Liver (tissue), 9 donors: Measurements from ENCODE around the gene PTPRN2. TPM values are rescaled to one million over a fixed set of nuclear protein-coding genes. Genes with fewer than 3 reads are reported as not detected.

Source experiments
- DNase-seq: peaks from one replicate; pipeline ENCODE4 v3.0.0-alpha.2; 2017; ENCODE audit warnings: low spot score
- H3K27ac ChIP-seq, 2 donors: one replicate each; pipeline ENCODE4 v1.7.0; 2013; ENCODE audit warnings: inconsistent platforms in 2 of 2, low read length in 2 of 2, control low read depth in 1 of 2, low read depth in 1 of 2, mild to moderate bottlenecking in 1 of 2
- H3K27me3 ChIP-seq, 4 donors: one replicate each; pipeline versions ENCODE4 v1.6.1 to v1.7.0; 2013; ENCODE audit warnings: low read length in 3 of 4, inconsistent platforms in 1 of 4, mild to moderate bottlenecking in 1 of 4, moderate library complexity in 1 of 4; ENCODE audit not compliant: control insufficient read depth in 4 of 4, insufficient read depth in 4 of 4
- H3K36me3 ChIP-seq, 4 donors: one replicate each; pipeline versions ENCODE4 v1.6.1 to v1.7.0; 2013; ENCODE audit warnings: low read length in 3 of 4, mild to moderate bottlenecking in 3 of 4, low read depth in 1 of 4, moderate library complexity in 1 of 4; ENCODE audit not compliant: control insufficient read depth in 4 of 4, insufficient read depth in 3 of 4
- H3K4me1 ChIP-seq, 4 donors: one replicate each; pipeline versions ENCODE4 v1.6.1 to v1.7.0; 2013; ENCODE audit warnings: low read length in 3 of 4, mild to moderate bottlenecking in 3 of 4, moderate library complexity in 1 of 4; ENCODE audit not compliant: control insufficient read depth in 4 of 4, insufficient read depth in 4 of 4
- H3K4me3 ChIP-seq, 3 donors: one replicate each; pipeline versions ENCODE4 v1.6.1 to v1.7.0; 2013; ENCODE audit warnings: low read length in 3 of 3, control low read depth in 1 of 3, low read depth in 1 of 3, mild to moderate bottlenecking in 1 of 3
- H3K9ac ChIP-seq, 2 donors: one replicate each; pipeline ENCODE4 v1.7.0; 2013; ENCODE audit warnings: low read length in 2 of 2, mild to moderate bottlenecking in 2 of 2, moderate library complexity in 2 of 2, control low read depth in 1 of 2, low read depth in 1 of 2
- H3K9me3 ChIP-seq, 4 donors: one replicate each; pipeline versions ENCODE4 v1.6.1 to v1.7.0; 2013; ENCODE audit warnings: low read length in 3 of 4; ENCODE audit not compliant: control insufficient read depth in 4 of 4
- EGR1 ChIP-seq, 2 donors: IDR thresholded peaks; 2 replicates each; pipeline ENCODE4 v1.6.1; 2016 to 2018; ENCODE audit warnings: antibody characterized with exemption in 2 of 2, low read depth in 2 of 2
- FOXA1 ChIP-seq: IDR thresholded peaks from 2 replicates; pipeline ENCODE4 v1.6.1; 2016; ENCODE audit warnings: antibody characterized with exemption
- FOXA2 ChIP-seq: IDR thresholded peaks from 2 replicates; pipeline ENCODE4 v1.6.1; 2016; ENCODE audit warnings: antibody characterized with exemption
- GABPA ChIP-seq, 2 donors: IDR thresholded peaks in 1 of 2; conservative IDR thresholded peaks in 1 of 2; 2 replicates each; pipeline ENCODE4 v1.6.1; 2016; ENCODE audit warnings: antibody characterized with exemption in 2 of 2, mild to moderate bottlenecking in 1 of 2, moderate library complexity in 1 of 2
- HNF4A ChIP-seq, 2 donors: conservative IDR thresholded peaks; 2 replicates each; pipeline ENCODE4 v1.6.1; 2016; ENCODE audit warnings: antibody characterized with exemption in 2 of 2, mild to moderate bottlenecking in 2 of 2
- HNF4G ChIP-seq: IDR thresholded peaks from 2 replicates; pipeline ENCODE4 v1.6.1; 2016; ENCODE audit warnings: antibody characterized with exemption
- JUND ChIP-seq, 2 donors: IDR thresholded peaks; 2 replicates each; pipeline ENCODE4 v1.6.1; 2016; ENCODE audit warnings: antibody characterized with exemption in 2 of 2
- MAX ChIP-seq: IDR thresholded peaks from 2 replicates; pipeline ENCODE4 v1.6.1; 2016; ENCODE audit warnings: antibody characterized with exemption
- NR2F2 ChIP-seq: IDR thresholded peaks from 2 replicates; pipeline ENCODE4 v1.6.1; 2016; ENCODE audit warnings: antibody characterized with exemption
- RXRA ChIP-seq, 2 donors: IDR thresholded peaks; 2 replicates each; pipeline ENCODE4 v1.6.1; 2017 to 2018; ENCODE audit warnings: antibody characterized with exemption in 2 of 2, mild to moderate bottlenecking in 1 of 2
- SP1 ChIP-seq: IDR thresholded peaks from 2 replicates; pipeline ENCODE4 v1.6.1; 2018; ENCODE audit warnings: antibody characterized with exemption, mild to moderate bottlenecking
- TAF1 ChIP-seq: conservative IDR thresholded peaks from 2 replicates; pipeline ENCODE4 v1.6.1; 2016; ENCODE audit warnings: antibody characterized with exemption, mild to moderate bottlenecking
- YY1 ChIP-seq: IDR thresholded peaks from 2 replicates; pipeline ENCODE4 v1.6.1; 2016; ENCODE audit warnings: antibody characterized with exemption, mild to moderate bottlenecking
- ZBTB33 ChIP-seq: IDR thresholded peaks from 2 replicates; pipeline ENCODE4 v1.6.1; 2016; ENCODE audit warnings: antibody characterized with exemption
- WGBS: extraction: QIAGEN DNeasy Blood & Tissue Kit; methylation state at CpG from one replicate; pipeline ENCODE4 v1.1.7; 2013; 5-methylcytosine and 5-hydroxymethylcytosine counted together
- polyA plus RNA-seq, 2 donors: library from polyadenylated mRNA; stranded (reverse) in 1 of 2; unstranded in 1 of 2; fragments of 200-250 nt in 1 of 2; fragments of >200 nt in 1 of 2; fragmentation: Nextera tagmentation in 1 of 2; extraction: Ambion mirVana in 1 of 2; gene quantifications; one replicate each; pipeline versions ENCODE4 v1.2.1 to v1.2.3, GENCODE V29; 2013 to 2015
- total RNA-seq, 2 donors: library from RNA; depleted of rRNA; stranded (reverse); fragments of >200 nt; gene quantifications; one replicate each; pipeline ENCODE4 v1.2.3, GENCODE V29; 2014
- TF ChIP-seq, protein P1 (sequence below): IDR thresholded peaks from 2 replicates; pipeline ENCODE4 v1.6.1; 2016; ENCODE audit warnings: antibody characterized with exemption, mild to moderate bottlenecking
- TF ChIP-seq, protein P2 (sequence below): IDR thresholded peaks from 2 replicates; pipeline ENCODE4 v1.6.1; 2016; ENCODE audit warnings: antibody characterized with exemption
- TF ChIP-seq, protein P3 (sequence below): fragments of 150-350 bp; IDR thresholded peaks from 2 replicates; pipeline ENCODE4 v1.5.1; 2017; ENCODE audit warnings: improper control_type of control experiment, low read depth, low read length; ENCODE audit not compliant: missing input control
- donor health status: healthy.
- donor health status: healthy.
- donor health status: healthy.
- donor health status: healthy.
- donor health status: healthy.

The PTPRN2 gene
- total and polyA plus RNA-seq, 4 donors, result 0.75 to 1.9 (median 1.1) TPM

DNA sequence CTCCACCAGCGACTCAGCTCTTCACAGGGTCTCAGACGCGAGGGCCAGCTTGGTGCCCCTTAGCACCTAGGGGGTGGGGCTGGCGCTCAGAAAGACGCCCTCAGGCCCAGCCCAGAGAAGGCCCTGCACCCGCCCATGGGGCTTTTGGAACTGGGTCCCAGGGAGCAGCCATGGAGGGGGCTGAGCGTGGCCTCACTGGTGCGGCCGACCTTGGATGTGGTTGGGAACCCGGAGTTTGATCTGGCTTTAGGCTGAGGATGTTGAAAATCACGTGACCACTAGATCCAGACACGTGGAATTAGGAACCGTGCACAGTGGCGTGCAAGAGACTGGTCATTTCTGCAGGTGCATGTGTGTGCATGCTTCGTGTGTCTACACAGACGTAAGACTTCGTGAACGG, 1065.4 kb downstream of the PTPRN2 start:
- Histone ChIP-seq H3K9me3 (no peaks in the 10 kb centered on the region), H3K36me3 (no peaks in the 10 kb centered on the region), H3K9ac (no peak overlapping the region), H3K27me3 (no peaks in the 10 kb centered on the region), H3K4me3 (no peak overlapping the region), H3K27ac (no peak overlapping the region), H3K4me1 (no peaks in the 10 kb centered on the region)
- TF ChIP-seq ZBTB33 (no peak), YY1 (no peak), FOXA1 (no peak), HNF4G (no peak)
- TF ChIP-seq, protein P1, sequence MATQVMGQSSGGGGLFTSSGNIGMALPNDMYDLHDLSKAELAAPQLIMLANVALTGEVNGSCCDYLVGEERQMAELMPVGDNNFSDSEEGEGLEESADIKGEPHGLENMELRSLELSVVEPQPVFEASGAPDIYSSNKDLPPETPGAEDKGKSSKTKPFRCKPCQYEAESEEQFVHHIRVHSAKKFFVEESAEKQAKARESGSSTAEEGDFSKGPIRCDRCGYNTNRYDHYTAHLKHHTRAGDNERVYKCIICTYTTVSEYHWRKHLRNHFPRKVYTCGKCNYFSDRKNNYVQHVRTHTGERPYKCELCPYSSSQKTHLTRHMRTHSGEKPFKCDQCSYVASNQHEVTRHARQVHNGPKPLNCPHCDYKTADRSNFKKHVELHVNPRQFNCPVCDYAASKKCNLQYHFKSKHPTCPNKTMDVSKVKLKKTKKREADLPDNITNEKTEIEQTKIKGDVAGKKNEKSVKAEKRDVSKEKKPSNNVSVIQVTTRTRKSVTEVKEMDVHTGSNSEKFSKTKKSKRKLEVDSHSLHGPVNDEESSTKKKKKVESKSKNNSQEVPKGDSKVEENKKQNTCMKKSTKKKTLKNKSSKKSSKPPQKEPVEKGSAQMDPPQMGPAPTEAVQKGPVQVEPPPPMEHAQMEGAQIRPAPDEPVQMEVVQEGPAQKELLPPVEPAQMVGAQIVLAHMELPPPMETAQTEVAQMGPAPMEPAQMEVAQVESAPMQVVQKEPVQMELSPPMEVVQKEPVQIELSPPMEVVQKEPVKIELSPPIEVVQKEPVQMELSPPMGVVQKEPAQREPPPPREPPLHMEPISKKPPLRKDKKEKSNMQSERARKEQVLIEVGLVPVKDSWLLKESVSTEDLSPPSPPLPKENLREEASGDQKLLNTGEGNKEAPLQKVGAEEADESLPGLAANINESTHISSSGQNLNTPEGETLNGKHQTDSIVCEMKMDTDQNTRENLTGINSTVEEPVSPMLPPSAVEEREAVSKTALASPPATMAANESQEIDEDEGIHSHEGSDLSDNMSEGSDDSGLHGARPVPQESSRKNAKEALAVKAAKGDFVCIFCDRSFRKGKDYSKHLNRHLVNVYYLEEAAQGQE, result no peak
- TF ChIP-seq, protein P2, sequence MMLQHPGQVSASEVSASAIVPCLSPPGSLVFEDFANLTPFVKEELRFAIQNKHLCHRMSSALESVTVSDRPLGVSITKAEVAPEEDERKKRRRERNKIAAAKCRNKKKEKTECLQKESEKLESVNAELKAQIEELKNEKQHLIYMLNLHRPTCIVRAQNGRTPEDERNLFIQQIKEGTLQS, result no peak
- WGBS, result 91% methylated on average over 18 of the region's 18 CpGs
- DNase-seq, result no peak

GRCh38 chr7:157521752-157522151, 1065.9 kb downstream of the PTPRN2 start:
- no peak for DNase-seq
- Histone ChIP-seq H3K4me3 (no peak overlapping the region), H3K27ac (no peak overlapping the region), H3K27me3 (no peaks in the 10 kb centered on the region), H3K9me3 (no peaks in the 10 kb centered on the region), H3K9ac (no peak overlapping the region), H3K4me1 (no peaks in the 10 kb centered on the region), H3K36me3 (no peaks in the 10 kb centered on the region)
- TF ChIP-seq JUND (IDR thresholded peaks at IDR 0.05), result no peak
- 92% methylated on average over 18 of the region's 18 CpGs for WGBS

GRCh38 chr7:157521061-157521731, 1066.4 kb downstream of the PTPRN2 start:
- Histone ChIP-seq H3K9me3 (no peaks in the 10 kb centered on the region), H3K27ac (no peak overlapping the region), H3K36me3 (no peaks in the 10 kb centered on the region), H3K4me1 (no peaks in the 10 kb centered on the region), H3K27me3 (no peaks in the 10 kb centered on the region), H3K4me3 (no peak overlapping the region), H3K9ac (no peak overlapping the region)
- WGBS, result 95% methylated on average over 28 of the region's 28 CpGs
- DNase-seq, result no peak
- TF ChIP-seq MAX, result no peak
- TF ChIP-seq SP1, result no peak
- no peak for TF ChIP-seq JUND (IDR thresholded peaks at IDR 0.05)
- no peak for TF ChIP-seq NR2F2
- no peak for TF ChIP-seq HNF4A (conservative IDR thresholded peaks at IDR 0.05)
- no peak for TF ChIP-seq FOXA2
- no peak for TF ChIP-seq GABPA (IDR thresholded peaks at IDR 0.05 in 1 of 2, conservative IDR thresholded peaks at IDR 0.05 in 1 of 2)
- TF ChIP-seq EGR1 (IDR thresholded peaks at IDR 0.05; ENCODE audit: low read depth in 2 of 2), result no peak
- TF ChIP-seq RXRA (IDR thresholded peaks at IDR 0.05), result no peak
- no peak for TF ChIP-seq ZBTB33
- no peak for TF ChIP-seq YY1
- TF ChIP-seq, protein P2, result no peak
- no peak for TF ChIP-seq TAF1
- no peak for TF ChIP-seq FOXA1
- TF ChIP-seq HNF4G, result no peak
- TF ChIP-seq, protein P3, sequence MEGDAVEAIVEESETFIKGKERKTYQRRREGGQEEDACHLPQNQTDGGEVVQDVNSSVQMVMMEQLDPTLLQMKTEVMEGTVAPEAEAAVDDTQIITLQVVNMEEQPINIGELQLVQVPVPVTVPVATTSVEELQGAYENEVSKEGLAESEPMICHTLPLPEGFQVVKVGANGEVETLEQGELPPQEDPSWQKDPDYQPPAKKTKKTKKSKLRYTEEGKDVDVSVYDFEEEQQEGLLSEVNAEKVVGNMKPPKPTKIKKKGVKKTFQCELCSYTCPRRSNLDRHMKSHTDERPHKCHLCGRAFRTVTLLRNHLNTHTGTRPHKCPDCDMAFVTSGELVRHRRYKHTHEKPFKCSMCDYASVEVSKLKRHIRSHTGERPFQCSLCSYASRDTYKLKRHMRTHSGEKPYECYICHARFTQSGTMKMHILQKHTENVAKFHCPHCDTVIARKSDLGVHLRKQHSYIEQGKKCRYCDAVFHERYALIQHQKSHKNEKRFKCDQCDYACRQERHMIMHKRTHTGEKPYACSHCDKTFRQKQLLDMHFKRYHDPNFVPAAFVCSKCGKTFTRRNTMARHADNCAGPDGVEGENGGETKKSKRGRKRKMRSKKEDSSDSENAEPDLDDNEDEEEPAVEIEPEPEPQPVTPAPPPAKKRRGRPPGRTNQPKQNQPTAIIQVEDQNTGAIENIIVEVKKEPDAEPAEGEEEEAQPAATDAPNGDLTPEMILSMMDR, result no peak
